Trophoblast cell (in vitro differentiated cells and primary cell): ENCODE measurements around the gene NR3C1.

Experiments
- DNase-seq, 2 donors: peaks; one replicate each; pipeline ENCODE4 v3.0.0-alpha.2; 2016
- H2AFZ ChIP-seq: 2 replicates; pipeline ENCODE4 v1.6.1; 2013; ENCODE audit warnings: low read length, moderate library complexity, mild to moderate bottlenecking; ENCODE audit not compliant: insufficient read depth, poor library complexity
- H2AK5ac ChIP-seq: 2 replicates; pipeline ENCODE4 v1.6.1; 2013; ENCODE audit warnings: mild to moderate bottlenecking, low read length
- H2BK120ac ChIP-seq: 2 replicates; pipeline ENCODE4 v1.6.1; 2013; ENCODE audit warnings: low read length, mild to moderate bottlenecking, moderate library complexity; ENCODE audit not compliant: insufficient read depth, poor library complexity
- H2BK12ac ChIP-seq: 2 replicates; pipeline ENCODE4 v1.6.1; 2013; ENCODE audit warnings: mild to moderate bottlenecking, low read length, moderate library complexity
- H2BK5ac ChIP-seq: 2 replicates; pipeline ENCODE4 v1.6.1; 2013; ENCODE audit warnings: low read length, low read depth, moderate library complexity, mild to moderate bottlenecking; ENCODE audit not compliant: poor library complexity
- H3K14ac ChIP-seq: 2 replicates; pipeline ENCODE4 v1.6.1; 2013; ENCODE audit warnings: mild to moderate bottlenecking, low read length
- H3K18ac ChIP-seq: 2 replicates; pipeline ENCODE4 v1.6.1; 2013; ENCODE audit warnings: mild to moderate bottlenecking, low read length
- H3K23ac ChIP-seq: 2 replicates; pipeline ENCODE4 v1.6.1; 2013; ENCODE audit warnings: low read length
- H3K27ac ChIP-seq: 2 replicates; pipeline ENCODE4 v1.5.1; 2013; ENCODE audit warnings: low read depth, mild to moderate bottlenecking, inconsistent platforms, low read length, moderate library complexity
- H3K27me3 ChIP-seq: 2 replicates; pipeline ENCODE4 v1.6.1; 2013; ENCODE audit warnings: inconsistent platforms, mild to moderate bottlenecking, low read length, moderate library complexity; ENCODE audit not compliant: insufficient read depth
- H3K36me3 ChIP-seq, 2 experiments: 1 replicate in 1 of 2; 2 replicates in 1 of 2; pipeline ENCODE4 v1.6.1; 2013; ENCODE audit warnings: low read length in 2 of 2, mild to moderate bottlenecking in 2 of 2, moderate library complexity in 1 of 2; ENCODE audit not compliant: insufficient read depth in 2 of 2, control insufficient read depth in 1 of 2
- H3K4ac ChIP-seq: 2 replicates; pipeline ENCODE4 v1.6.1; 2013; ENCODE audit warnings: low read depth, mild to moderate bottlenecking, low read length, moderate library complexity
- H3K4me1 ChIP-seq, 2 experiments: 1 replicate in 1 of 2; 2 replicates in 1 of 2; pipeline ENCODE4 v1.6.1; 2013; ENCODE audit warnings: low read length in 2 of 2, mild to moderate bottlenecking in 2 of 2, moderate library complexity in 1 of 2; ENCODE audit not compliant: insufficient read depth in 2 of 2, control insufficient read depth in 1 of 2
- H3K4me2 ChIP-seq: 2 replicates; pipeline ENCODE4 v1.6.1; 2013; ENCODE audit warnings: inconsistent platforms, mild to moderate bottlenecking, low read length, moderate library complexity
- H3K4me3 ChIP-seq: 2 replicates; pipeline ENCODE4 v1.5.1; 2013; ENCODE audit warnings: mild to moderate bottlenecking, low read depth, low read length, inconsistent platforms
- H3K79me1 ChIP-seq: one replicate; pipeline ENCODE4 v1.6.1; 2013; ENCODE audit warnings: low read length
- H3K79me2 ChIP-seq: 2 replicates; pipeline ENCODE4 v1.6.1; 2013; ENCODE audit warnings: low read length, mild to moderate bottlenecking; ENCODE audit not compliant: control insufficient read depth, insufficient read depth, poor library complexity
- H3K9ac ChIP-seq: 2 replicates; pipeline ENCODE4 v1.6.1; 2013; ENCODE audit warnings: mild to moderate bottlenecking, low read length
- H3K9me3 ChIP-seq: 2 replicates; pipeline ENCODE4 v1.6.1; 2013; ENCODE audit warnings: low read depth, mild to moderate bottlenecking, control low read depth, inconsistent platforms, low read length; ENCODE audit not compliant: insufficient read depth
- H4K12ac ChIP-seq: 2 replicates; pipeline ENCODE4 v1.6.1; 2013; ENCODE audit warnings: low read depth, mild to moderate bottlenecking, low read length, moderate library complexity
- H4K8ac ChIP-seq: 2 replicates; pipeline ENCODE4 v1.6.1; 2013; ENCODE audit warnings: low read depth, mild to moderate bottlenecking, low read length, moderate library complexity
- H4K91ac ChIP-seq: one replicate; pipeline ENCODE4 v1.6.1; 2013; ENCODE audit warnings: low read depth, mild to moderate bottlenecking, low read length, moderate library complexity
- WGBS: extraction: QIAGEN DNeasy Blood & Tissue Kit; methylation state at CpG from one replicate; pipeline ENCODE4 v1.1.7; 2013; ENCODE audit warnings: missing lambda C conversion rate; ENCODE audit not compliant: insufficient read length, insufficient coverage; ENCODE audit errors: extremely low coverage; 5-methylcytosine and 5-hydroxymethylcytosine counted together

Gene NR3C1

DNA sequence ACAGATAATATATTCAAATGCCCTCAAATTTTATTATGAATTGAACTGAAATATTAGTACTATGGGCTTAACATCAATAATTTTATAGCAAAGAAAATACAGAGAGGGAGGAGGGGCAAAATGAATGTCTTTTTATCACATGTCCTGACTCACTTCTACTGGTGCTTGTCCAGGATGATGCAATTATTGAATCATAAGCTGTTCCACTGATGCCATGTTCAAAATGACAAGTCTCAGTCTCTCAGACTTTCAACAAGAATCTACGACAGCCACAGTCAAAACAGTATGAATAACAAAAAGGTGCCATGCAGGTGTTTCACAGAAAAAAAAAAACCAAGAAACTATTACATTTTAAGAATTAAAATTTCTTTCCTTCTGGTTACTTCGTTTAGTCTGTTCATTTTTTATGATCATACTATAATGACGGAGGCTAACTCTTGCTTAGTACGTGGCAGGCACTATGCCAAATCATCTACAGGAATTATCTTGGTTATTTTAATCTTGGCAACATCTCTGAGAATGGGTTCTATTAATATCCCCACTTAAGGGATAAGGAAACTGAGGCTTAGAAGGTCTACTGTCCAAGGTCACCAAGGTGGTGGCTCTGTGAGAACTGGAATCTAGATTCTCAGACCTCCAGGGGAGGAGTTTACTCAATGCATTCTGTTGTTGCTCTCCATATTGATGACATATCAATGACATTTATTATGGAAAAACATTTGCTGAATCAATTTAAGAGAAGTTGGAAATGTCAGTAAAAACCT, 61.5 kb downstream of the NR3C1 start:
- no peaks in the 10 kb centered on the region for H3K79me1 ChIP-seq
- no peak overlapping the region for H4K91ac ChIP-seq
- H3K18ac ChIP-seq = no peak overlapping the region
- H3K4me1 ChIP-seq = no peaks in the 10 kb centered on the region
- H4K8ac ChIP-seq = no peak overlapping the region
- no peaks in the 10 kb centered on the region for H3K79me2 ChIP-seq
- no CpG with 5 or more reads among the region's 4 CpGs for WGBS
- no peak overlapping the region for H3K4ac ChIP-seq
- H3K36me3 ChIP-seq = no peaks in the 10 kb centered on the region
- no peak overlapping the region for H2BK120ac ChIP-seq
- H2AFZ ChIP-seq = no peak overlapping the region
- no peak overlapping the region for H2BK12ac ChIP-seq
- no peak overlapping the region for H3K4me2 ChIP-seq
- H3K4me3 ChIP-seq = no peak overlapping the region
- no peak overlapping the region for H3K23ac ChIP-seq
- DNase-seq = peak in 1 of 2 donors; percentile 34
- H3K27ac ChIP-seq = no peak overlapping the region
- H2AK5ac ChIP-seq = no peak overlapping the region
- no peak overlapping the region for H3K9ac ChIP-seq
- H3K27me3 ChIP-seq = no peaks in the 10 kb centered on the region
- H3K14ac ChIP-seq = no peak overlapping the region
- peaks cover 2% of the 10 kb centered on the region for H3K9me3 ChIP-seq
- no peak overlapping the region for H4K12ac ChIP-seq
- H2BK5ac ChIP-seq = no peak overlapping the region

DNA sequence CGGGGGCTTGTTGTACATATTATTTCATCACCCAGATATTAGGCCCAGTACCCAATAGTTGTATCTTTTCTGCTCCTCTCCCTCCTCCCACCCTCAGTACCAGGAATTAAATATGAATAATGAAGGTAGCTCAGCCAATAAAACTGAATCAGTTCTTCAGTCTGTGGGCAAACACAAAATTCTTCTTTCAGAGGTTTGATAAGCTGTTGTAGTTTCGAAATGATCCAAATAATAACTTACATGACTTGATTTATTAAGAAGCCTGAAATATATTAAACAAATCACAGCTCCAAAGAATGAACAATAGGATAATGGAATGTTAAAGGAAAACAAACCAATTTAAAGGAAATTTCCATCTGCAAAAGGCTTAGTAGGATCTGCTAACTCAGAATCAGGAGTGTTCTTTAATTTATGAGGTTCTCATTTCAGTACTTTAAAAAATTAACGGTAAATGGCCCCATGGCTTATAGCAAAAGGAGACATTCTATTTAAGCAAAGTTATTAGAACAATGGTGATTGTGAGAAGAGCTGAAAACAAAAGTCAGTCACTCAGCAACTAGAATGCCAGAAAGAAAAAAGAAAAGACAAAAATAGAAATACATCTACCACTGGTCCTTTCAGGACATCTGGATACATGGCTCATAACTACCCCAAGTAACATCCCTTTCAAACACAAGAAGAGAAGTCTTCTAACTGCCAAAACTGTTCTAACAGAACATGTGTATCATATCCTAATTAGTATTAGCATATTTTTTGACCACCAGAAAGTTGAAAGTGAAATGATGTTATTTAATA, 62.4 kb downstream of the NR3C1 start:
- H2AFZ ChIP-seq = no peak overlapping the region
- no peak overlapping the region for H3K27ac ChIP-seq
- H3K9ac ChIP-seq = no peak overlapping the region
- no peak overlapping the region for H3K4me3 ChIP-seq
- H2BK120ac ChIP-seq = no peak overlapping the region
- H3K4me1 ChIP-seq = no peaks in the 10 kb centered on the region
- H3K14ac ChIP-seq = no peak overlapping the region
- no peaks in the 10 kb centered on the region for H3K79me1 ChIP-seq
- no peaks in the 10 kb centered on the region for H3K36me3 ChIP-seq
- peaks cover 2% of the 10 kb centered on the region for H3K9me3 ChIP-seq
- H2BK12ac ChIP-seq = no peak overlapping the region
- no peak overlapping the region for H4K12ac ChIP-seq
- H4K8ac ChIP-seq = no peak overlapping the region
- H3K18ac ChIP-seq = no peak overlapping the region
- no CpG with 5 or more reads among the region's 3 CpGs for WGBS
- no peak overlapping the region for H4K91ac ChIP-seq
- H3K27me3 ChIP-seq = no peaks in the 10 kb centered on the region
- no peak overlapping the region for H2AK5ac ChIP-seq
- H2BK5ac ChIP-seq = no peak overlapping the region
- H3K4me2 ChIP-seq = no peak overlapping the region
- H3K4ac ChIP-seq = no peak overlapping the region
- DNase-seq = no peak
- no peak overlapping the region for H3K23ac ChIP-seq
- no peaks in the 10 kb centered on the region for H3K79me2 ChIP-seq

DNA sequence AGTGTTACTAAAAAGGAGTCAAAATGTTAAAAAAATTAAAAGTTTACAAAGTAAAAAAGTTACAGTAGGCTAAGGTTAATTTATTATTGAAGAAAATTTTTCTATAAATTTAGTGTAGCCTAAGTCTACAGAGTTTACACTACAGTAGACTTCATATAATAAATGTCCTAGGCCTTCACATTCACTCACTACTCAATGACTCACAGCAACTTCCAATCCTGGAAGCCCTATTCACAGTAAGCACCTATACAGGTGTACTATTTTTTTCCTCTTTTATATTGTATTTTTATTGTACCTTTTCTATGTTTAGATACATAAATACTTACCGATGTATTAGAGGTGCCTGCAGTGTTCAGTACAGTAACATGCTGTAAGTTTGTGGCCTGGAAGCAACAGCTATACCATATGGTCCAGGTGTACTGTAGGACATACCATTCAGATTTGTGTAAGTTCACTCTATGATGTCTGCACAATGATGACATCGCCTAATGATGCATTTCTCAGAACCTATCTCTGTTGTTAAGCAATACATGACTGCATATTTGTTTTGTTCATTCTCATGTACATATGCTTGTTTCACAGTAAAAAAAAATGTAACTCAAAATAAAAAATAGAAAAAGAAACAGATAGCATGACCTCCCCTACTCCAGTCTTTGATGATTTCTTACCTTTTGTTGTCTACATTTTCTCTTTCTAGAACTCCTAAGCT, 64.7 kb downstream of the NR3C1 start:
- Histone ChIP-seq H4K91ac (no peak overlapping the region), H3K79me2 (no peaks in the 10 kb centered on the region)
- no CpG with 5 or more reads among the region's 2 CpGs for WGBS

DNA sequence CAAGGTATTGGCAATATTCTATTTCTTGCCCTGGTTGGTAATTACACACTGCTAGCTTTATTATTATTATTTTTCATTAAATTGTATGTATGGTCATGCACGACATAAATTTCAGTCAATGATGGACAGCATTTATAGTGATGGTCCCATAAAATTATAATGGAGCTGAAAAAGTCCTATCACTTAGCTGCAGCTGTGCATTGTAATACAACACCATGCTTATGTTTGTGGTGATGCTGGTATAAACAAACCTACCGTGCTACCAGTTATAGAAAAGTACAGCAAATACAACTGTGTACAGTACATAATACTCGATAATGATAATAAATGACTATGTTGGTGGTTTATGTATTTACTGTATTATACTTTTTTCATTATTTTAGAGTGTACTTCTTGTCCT, 65.5 kb downstream of the NR3C1 start:
- Histone ChIP-seq H2AFZ (no peak overlapping the region), H3K27ac (no peak overlapping the region), H4K91ac (no peak overlapping the region), H4K12ac (no peak overlapping the region), H2BK5ac (no peak overlapping the region), H3K4me2 (no peak overlapping the region), H3K9me3 (no peaks in the 10 kb centered on the region), H2BK120ac (no peak overlapping the region), H3K9ac (no peak overlapping the region), H3K23ac (no peak overlapping the region), H3K18ac (no peak overlapping the region), H2AK5ac (no peak overlapping the region), H3K79me2 (no peaks in the 10 kb centered on the region), H3K4me1 (no peaks in the 10 kb centered on the region), H3K4me3 (no peak overlapping the region), H3K27me3 (no peaks in the 10 kb centered on the region), H2BK12ac (no peak overlapping the region), H3K36me3 (no peaks in the 10 kb centered on the region), H4K8ac (no peak overlapping the region), H3K14ac (no peak overlapping the region), H3K79me1 (no peaks in the 10 kb centered on the region), H3K4ac (no peak overlapping the region)
- WGBS = no CpG with 5 or more reads among the region's 3 CpGs
- DNase-seq = no peak

More for the DNA sequence above, 64.7 kb downstream of the NR3C1 start:
- Histone ChIP-seq H2BK5ac (no peak overlapping the region), H3K27ac (no peak overlapping the region), H2AK5ac (no peak overlapping the region), H2BK120ac (no peak overlapping the region), H3K27me3 (no peaks in the 10 kb centered on the region), H3K9ac (no peak overlapping the region), H2AFZ (no peak overlapping the region), H2BK12ac (no peak overlapping the region), H3K36me3 (no peaks in the 10 kb centered on the region), H4K8ac (no peak overlapping the region), H3K9me3 (no peaks in the 10 kb centered on the region), H3K18ac (no peak overlapping the region), H3K4me1 (no peaks in the 10 kb centered on the region), H3K4me3 (no peak overlapping the region), H4K12ac (no peak overlapping the region), H3K23ac (no peak overlapping the region), H3K4ac (no peak overlapping the region), H3K79me1 (no peaks in the 10 kb centered on the region), H3K14ac (no peak overlapping the region), H3K4me2 (no peak overlapping the region)
- peak; percentile 56 to 88 for DNase-seq
